Esophagus squamous epithelium (tissue), 5 donors: Measurements from ENCODE around the gene SPARCL1. TPM values are rescaled to one million over a fixed set of nuclear protein-coding genes. Genes with fewer than 3 reads are reported as not detected.
"Not testable (repeated sequence)": the region's sequence is repeated elsewhere in the genome, so short reads cannot be mapped to it uniquely, and the experiment has no call there.

Experiments
- DNase-seq: peaks from one replicate; lab custom pipeline; 2025; lab: John Stamatoyannopoulos, UW
- H3K27ac ChIP-seq, 4 donors: fragments of 200-600 bp; sonication (generic); one replicate each; pipeline ENCODE4 v1.5.1; 2016 to 2019; ENCODE audit warnings: mild to moderate bottlenecking in 1 of 4
- H3K27me3 ChIP-seq, 4 donors: fragments of 200-600 bp; sonication (generic); 1 replicate in 3 of 4; 2 replicates in 1 of 4; pipeline versions ENCODE4 v1.5.1 to v1.6.0; 2017 to 2021; ENCODE audit warnings: antibody characterized with exemption in 1 of 4
- H3K36me3 ChIP-seq, 3 donors: fragments of 200-600 bp; sonication (generic); one replicate each; pipeline ENCODE4 v1.5.1; 2016 to 2019
- H3K4me1 ChIP-seq, 3 donors: fragments of 200-600 bp; sonication (generic); one replicate each; pipeline ENCODE4 v1.5.1; 2017 to 2019
- H3K4me3 ChIP-seq, 4 donors: fragments of 200-600 bp; sonication (generic); 1 replicate in 3 of 4; 2 replicates in 1 of 4; pipeline ENCODE4 v1.5.1; 2016 to 2019; ENCODE audit warnings: mild to moderate bottlenecking in 2 of 4, moderate library complexity in 1 of 4
- H3K9me3 ChIP-seq, 3 donors: fragments of 200-600 bp; sonication (generic); one replicate each; pipeline ENCODE4 v1.5.1; 2016 to 2019
- POLR2A ChIP-seq, 4 donors: fragments of 450-650 bp; IDR thresholded peaks; one replicate each; pipeline ENCODE4 v1.6.1; 2017; ENCODE audit warnings: antibody characterized with exemption in 4 of 4, mild to moderate bottlenecking in 4 of 4, moderate library complexity in 3 of 4
- WGBS, 2 donors: methylation state at CpG; one replicate each; pipeline ENCODE4 v1.1.5; 2018; 5-methylcytosine and 5-hydroxymethylcytosine counted together
- intact Hi-C: fragments of 100-400 bp; cut with DNase I; formaldehyde crosslinking; loops from one replicate; pipeline ENCODE4 v1.15.0; 2022
- total RNA-seq, 4 donors: library from RNA; depleted of rRNA; stranded (reverse); fragments of >200 nt; gene quantifications; one replicate each; pipeline ENCODE4 v1.1.0, GENCODE V29; 2016
- TF ChIP-seq, protein P1 (sequence below), 6 experiments: fragments of 450-650 bp in 4 of 6; fragments of 200-600 bp in 2 of 6; sonication (generic) in 2 of 6; IDR thresholded peaks; one replicate each; pipeline ENCODE4 v1.5.1; 2016 to 2019; ENCODE audit warnings: antibody characterized with exemption in 6 of 6, mild to moderate bottlenecking in 4 of 6, moderate library complexity in 4 of 6
- donor health status: DM: yes; HTN: yes; CAD: no.

The SPARCL1 gene
- total RNA-seq, 4 donors from 2014 or later = 37.3 to 450 (median 131) TPM

- intact Hi-C loops = no loop called here
- Histone ChIP-seq H3K9me3 (no peaks in the 10 kb centered on the region), H3K4me3 (no peak overlapping the region), H3K27me3 (no peaks in the 10 kb centered on the region), H3K36me3 (peaks cover 0 to 26% (median 0%) of the 10 kb centered on the region in 3 donors), H3K4me1 (peaks cover 6 to 61% (median 32%) of the 10 kb centered on the region in 3 donors), H3K27ac (peak overlapping the region in 3 of 4 donors; percentile 0 to 74 (median 71))
- TF ChIP-seq POLR2A (IDR thresholded peaks at IDR 0.05) = no peak
- TF ChIP-seq, protein P1, sequence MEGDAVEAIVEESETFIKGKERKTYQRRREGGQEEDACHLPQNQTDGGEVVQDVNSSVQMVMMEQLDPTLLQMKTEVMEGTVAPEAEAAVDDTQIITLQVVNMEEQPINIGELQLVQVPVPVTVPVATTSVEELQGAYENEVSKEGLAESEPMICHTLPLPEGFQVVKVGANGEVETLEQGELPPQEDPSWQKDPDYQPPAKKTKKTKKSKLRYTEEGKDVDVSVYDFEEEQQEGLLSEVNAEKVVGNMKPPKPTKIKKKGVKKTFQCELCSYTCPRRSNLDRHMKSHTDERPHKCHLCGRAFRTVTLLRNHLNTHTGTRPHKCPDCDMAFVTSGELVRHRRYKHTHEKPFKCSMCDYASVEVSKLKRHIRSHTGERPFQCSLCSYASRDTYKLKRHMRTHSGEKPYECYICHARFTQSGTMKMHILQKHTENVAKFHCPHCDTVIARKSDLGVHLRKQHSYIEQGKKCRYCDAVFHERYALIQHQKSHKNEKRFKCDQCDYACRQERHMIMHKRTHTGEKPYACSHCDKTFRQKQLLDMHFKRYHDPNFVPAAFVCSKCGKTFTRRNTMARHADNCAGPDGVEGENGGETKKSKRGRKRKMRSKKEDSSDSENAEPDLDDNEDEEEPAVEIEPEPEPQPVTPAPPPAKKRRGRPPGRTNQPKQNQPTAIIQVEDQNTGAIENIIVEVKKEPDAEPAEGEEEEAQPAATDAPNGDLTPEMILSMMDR (IDR thresholded peaks at IDR 0.05) = no peak
- no peak for DNase-seq
- WGBS, 2 donors = 72 to 73% methylated on average over 7 of the region's 7 CpGs
Observed at GRCh38 chr4:87499403-87500091, 29.6 kb downstream of the SPARCL1 start.

DNA sequence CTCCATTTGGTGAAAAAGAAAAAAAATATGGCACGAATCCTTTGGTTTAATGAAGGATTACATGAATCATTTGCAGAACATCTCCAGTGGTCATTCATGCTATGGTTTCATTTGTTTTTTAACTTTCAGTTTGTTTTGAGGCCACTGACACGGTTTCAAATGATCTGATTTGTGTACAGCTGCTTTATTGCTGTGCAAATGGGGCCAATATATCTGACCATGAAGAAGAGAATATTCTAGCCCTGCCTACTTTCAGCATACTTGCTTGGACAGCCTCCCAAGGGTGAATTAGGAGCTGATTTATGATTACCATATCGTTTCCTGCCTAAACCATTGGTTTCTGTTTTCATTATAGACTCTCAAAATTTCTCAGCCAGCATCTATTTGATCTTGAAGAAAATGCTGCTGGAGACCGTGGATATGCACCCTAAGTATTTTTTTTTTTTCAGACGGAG, 30.7 kb downstream of the SPARCL1 start:
- intact Hi-C loops = no loop called here
- WGBS, 2 donors = 29 to 34% methylated on average over 5 of the region's 5 CpGs
- TF ChIP-seq, protein P1 (IDR thresholded peaks at IDR 0.05) = no peak
- peak overlapping the region in 1 of 4 donors; percentile 39 for H3K4me3 ChIP-seq
- peaks cover 6 to 70% (median 32%) of the 10 kb centered on the region in 3 donors for H3K4me1 ChIP-seq
- peaks cover 0 to 36% (median 0%) of the 10 kb centered on the region in 3 donors for H3K36me3 ChIP-seq
- H3K27ac ChIP-seq = peak overlapping the region in 3 of 4 donors; percentile 69 to 74 (median 71)
- H3K9me3 ChIP-seq = no peaks in the 10 kb centered on the region
- H3K27me3 ChIP-seq = no peaks in the 10 kb centered on the region
- no peak for DNase-seq

DNA sequence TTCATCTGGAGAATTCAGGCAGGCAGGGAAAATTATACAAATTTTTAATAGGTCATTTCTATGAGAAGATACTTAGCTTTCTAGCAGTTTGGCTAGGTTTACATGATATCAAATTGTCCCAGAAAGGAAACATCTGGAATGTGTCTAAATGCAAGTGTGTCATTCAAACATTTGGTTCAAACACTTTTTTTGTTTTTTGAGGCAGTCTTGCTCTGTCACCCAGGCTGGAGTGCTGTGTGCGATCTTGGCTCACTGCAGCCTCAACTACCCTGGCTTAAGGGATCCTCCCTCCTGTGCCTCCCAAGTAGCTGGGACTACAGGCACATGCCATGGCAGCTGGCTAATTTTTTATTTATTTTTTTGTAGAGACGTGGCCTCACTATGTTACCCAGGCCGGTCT, 31.6 kb downstream of the SPARCL1 start:
- no peak for TF ChIP-seq POLR2A (IDR thresholded peaks at IDR 0.05)
- Histone ChIP-seq H3K27ac (peak overlapping the region in 3 of 4 donors; percentile 68 to 74 (median 71)), H3K9me3 (no peaks in the 10 kb centered on the region), H3K36me3 (peaks cover 0 to 44% (median 0%) of the 10 kb centered on the region in 3 donors), H3K27me3 (no peaks in the 10 kb centered on the region), H3K4me1 (peaks cover under 1 to 70% (median 23%) of the 10 kb centered on the region in 3 donors), H3K4me3 (no peak overlapping the region)
- no peak for DNase-seq
- intact Hi-C loops = no loop called here
- 80 to 82% methylated on average over 1 to 3 of the region's 3 CpGs for WGBS, 2 donors

- TF ChIP-seq, protein P1 (IDR thresholded peaks at IDR 0.05) = peak in 3 of 6 experiments; percentile 7 to 29 (median 22)
- TF ChIP-seq POLR2A (IDR thresholded peaks at IDR 0.05) = no peak
- Histone ChIP-seq H3K9me3 (no peaks in the 10 kb centered on the region), H3K27me3 (no peaks in the 10 kb centered on the region), H3K4me3 (no peak overlapping the region), H3K27ac (peak overlapping the region in 1 of 4 donors; percentile 71), H3K36me3 (peaks cover 0 to 44% (median 0%) of the 10 kb centered on the region in 3 donors), H3K4me1 (peaks cover 0 to 70% (median 19%) of the 10 kb centered on the region in 3 donors)
- DNase-seq = no peak
- intact Hi-C loops = no loop called here
- WGBS, 2 donors = 98 to 100% methylated on average over 2 of the region's 2 CpGs
Observed at GRCh38 chr4:87497159-87497558, 32.0 kb downstream of the SPARCL1 start.

GRCh38 chr4:87493115-87493514, 36.1 kb downstream of the SPARCL1 start:
- H3K36me3 ChIP-seq = peaks cover 0 to 79% (median 0%) of the 10 kb centered on the region in 3 donors
- WGBS, 2 donors = 63 to 64% methylated on average over 3 of the region's 3 CpGs
- no peak overlapping the region for H3K4me3 ChIP-seq
- no peaks in the 10 kb centered on the region for H3K27me3 ChIP-seq
- H3K27ac ChIP-seq = peak overlapping the region in 3 of 4 donors; percentile 48 to 60 (median 56)
- TF ChIP-seq POLR2A (IDR thresholded peaks at IDR 0.05) = no peak
- TF ChIP-seq, protein P1 (IDR thresholded peaks at IDR 0.05) = no peak
- no peaks in the 10 kb centered on the region for H3K9me3 ChIP-seq
- intact Hi-C loops = no loop called here
- H3K4me1 ChIP-seq = peaks cover 0 to 55% (median 7%) of the 10 kb centered on the region in 3 donors
- DNase-seq = no peak

DNA sequence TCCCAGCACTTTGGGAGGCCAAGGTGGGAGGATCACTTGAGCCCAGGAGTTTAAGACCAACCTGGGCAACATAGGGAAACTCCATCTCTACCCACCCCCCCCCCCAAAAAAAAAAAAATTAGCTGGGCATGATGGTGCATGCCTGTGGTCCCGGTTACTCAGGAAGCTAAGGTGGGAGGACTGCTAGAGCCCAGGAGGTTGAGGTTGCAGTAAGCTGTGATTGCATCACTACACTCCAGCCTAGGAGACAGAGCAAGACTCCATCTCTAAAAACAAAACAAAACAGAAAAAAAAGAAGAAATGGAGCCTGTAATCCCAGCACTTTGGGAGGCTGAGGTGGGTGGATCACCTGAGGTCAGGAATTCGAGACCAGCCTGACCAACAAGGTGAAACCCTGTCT, 37.3 kb downstream of the SPARCL1 start:
- 72 to 89% methylated on average over 1 to 2 of the region's 2 CpGs for WGBS, 2 donors
- Histone ChIP-seq H3K36me3 (peaks cover 0 to 85% (median 0%) of the 10 kb centered on the region in 3 donors), H3K4me1 (peaks cover 0 to 55% (median 3%) of the 10 kb centered on the region in 3 donors), H3K27ac (peak overlapping the region in 2 of 4 donors; percentile 48 to 56)
- H3K9me3 ChIP-seq, H3K4me3 ChIP-seq, H3K27me3 ChIP-seq, intact Hi-C loops, DNase-seq: not testable (repeated sequence)
